ENCODE measurements around the gene ITPKA.
A peak's percentile ranks its signal among the peaks of the same experiment; 100 is the strongest.

Gene ITPKA

GRCh38 chr15:41493205-41493901, at the start of gene ITPKA:
ITPKA (plus strand) TSS chr15:41493874; CDS start chr15:41493928, 54 bp downstream.
- Histone ChIP-seq H3K4me1 (ENCODE audit: insufficient read depth, low read length, severe bottlenecking) (peaks cover 29% of the 10 kb centered on the region), H3K27me3 (ENCODE audit: insufficient read depth, low read length) (peaks cover 11% of the 10 kb centered on the region), H3K4me2 (ENCODE audit: low read length) (peak within 1 kb of the TSS; percentile 100), H4K20me1 (ENCODE audit: insufficient read depth, low read length) (no peaks in the 10 kb centered on the region), H2AFZ (ENCODE audit: low read length) (peak within 1 kb of the TSS; percentile 94; the same call in 1 of the 2 replicates), H3K9me3 (ENCODE audit: low read length) (no peaks in the 10 kb centered on the region), H3K9ac (ENCODE audit: low read length) (peak within 1 kb of the TSS; percentile 66), H3K79me2 (ENCODE audit: insufficient read depth, low read length) (no peaks in the 10 kb centered on the region), H3F3A (ENCODE audit: insufficient read depth, low read length) (no peaks in the 10 kb centered on the region), H3K27ac (ENCODE audit: low read depth, low read length, poor library complexity, severe bottlenecking) (no peak within 1 kb of the TSS), H3K36me3 (ENCODE audit: insufficient read depth, low read length) (no peaks in the 10 kb centered on the region), H3K4me3 (ENCODE audit: low read depth, low read length, poor library complexity, severe bottlenecking) (peak within 1 kb of the TSS; percentile 80), H3K9me2 (ENCODE audit: low read depth, low read length) (no peaks in the 10 kb centered on the region)
- TF ChIP-seq EZH2 (IDR thresholded peaks at IDR 0.05; ENCODE audit: borderline replicate concordance, low read length), result no peak
- TF ChIP-seq, protein P1, sequence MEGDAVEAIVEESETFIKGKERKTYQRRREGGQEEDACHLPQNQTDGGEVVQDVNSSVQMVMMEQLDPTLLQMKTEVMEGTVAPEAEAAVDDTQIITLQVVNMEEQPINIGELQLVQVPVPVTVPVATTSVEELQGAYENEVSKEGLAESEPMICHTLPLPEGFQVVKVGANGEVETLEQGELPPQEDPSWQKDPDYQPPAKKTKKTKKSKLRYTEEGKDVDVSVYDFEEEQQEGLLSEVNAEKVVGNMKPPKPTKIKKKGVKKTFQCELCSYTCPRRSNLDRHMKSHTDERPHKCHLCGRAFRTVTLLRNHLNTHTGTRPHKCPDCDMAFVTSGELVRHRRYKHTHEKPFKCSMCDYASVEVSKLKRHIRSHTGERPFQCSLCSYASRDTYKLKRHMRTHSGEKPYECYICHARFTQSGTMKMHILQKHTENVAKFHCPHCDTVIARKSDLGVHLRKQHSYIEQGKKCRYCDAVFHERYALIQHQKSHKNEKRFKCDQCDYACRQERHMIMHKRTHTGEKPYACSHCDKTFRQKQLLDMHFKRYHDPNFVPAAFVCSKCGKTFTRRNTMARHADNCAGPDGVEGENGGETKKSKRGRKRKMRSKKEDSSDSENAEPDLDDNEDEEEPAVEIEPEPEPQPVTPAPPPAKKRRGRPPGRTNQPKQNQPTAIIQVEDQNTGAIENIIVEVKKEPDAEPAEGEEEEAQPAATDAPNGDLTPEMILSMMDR (IDR thresholded peaks at IDR 0.05; ENCODE audit: low read length), result no peak

- no peak overlapping the region for H3K4me3 ChIP-seq (ENCODE audit: low read depth, low read length, poor library complexity, severe bottlenecking)
- H3K27ac ChIP-seq (ENCODE audit: low read depth, low read length, poor library complexity, severe bottlenecking), result no peak overlapping the region
- H2AFZ ChIP-seq (ENCODE audit: low read length), result no peak overlapping the region
- H3K79me2 ChIP-seq (ENCODE audit: insufficient read depth, low read length), result no peaks in the 10 kb centered on the region
- no peaks in the 10 kb centered on the region for H3K9me3 ChIP-seq (ENCODE audit: low read length)
- H3K4me1 ChIP-seq (ENCODE audit: insufficient read depth, low read length, severe bottlenecking), result no peaks in the 10 kb centered on the region
- H3K4me2 ChIP-seq (ENCODE audit: low read length), result no peak overlapping the region
- H3K27me3 ChIP-seq (ENCODE audit: insufficient read depth, low read length), result no peaks in the 10 kb centered on the region
- TF ChIP-seq EZH2 (IDR thresholded peaks at IDR 0.05; ENCODE audit: borderline replicate concordance, low read length), result no peak
- TF ChIP-seq, protein P1 (IDR thresholded peaks at IDR 0.05; ENCODE audit: low read length), result no peak
- H3F3A ChIP-seq (ENCODE audit: insufficient read depth, low read length), result no peaks in the 10 kb centered on the region
- H3K36me3 ChIP-seq (ENCODE audit: insufficient read depth, low read length), result peaks cover 17% of the 10 kb centered on the region
- no peak overlapping the region for H3K9ac ChIP-seq (ENCODE audit: low read length)
- no peaks in the 10 kb centered on the region for H3K9me2 ChIP-seq (ENCODE audit: low read depth, low read length)
- H4K20me1 ChIP-seq (ENCODE audit: insufficient read depth, low read length), result no peaks in the 10 kb centered on the region
Observed at GRCh38 chr15:41445399-41445798, 48.3 kb upstream of the ITPKA start.

- no peaks in the 10 kb centered on the region for H3K27me3 ChIP-seq (ENCODE audit: insufficient read depth, low read length)
- peaks cover 54% of the 10 kb centered on the region for H3K36me3 ChIP-seq (ENCODE audit: insufficient read depth, low read length)
- H3F3A ChIP-seq (ENCODE audit: insufficient read depth, low read length), result no peaks in the 10 kb centered on the region
- H3K9me2 ChIP-seq (ENCODE audit: low read depth, low read length), result no peaks in the 10 kb centered on the region
- H3K27ac ChIP-seq (ENCODE audit: low read depth, low read length, poor library complexity, severe bottlenecking), result no peak overlapping the region
- TF ChIP-seq EZH2 (IDR thresholded peaks at IDR 0.05; ENCODE audit: borderline replicate concordance, low read length), result no peak
- TF ChIP-seq, protein P1 (IDR thresholded peaks at IDR 0.05; ENCODE audit: low read length), result no peak
- no peak overlapping the region for H3K4me2 ChIP-seq (ENCODE audit: low read length)
- H3K4me1 ChIP-seq (ENCODE audit: insufficient read depth, low read length, severe bottlenecking), result no peaks in the 10 kb centered on the region
- H3K9me3 ChIP-seq (ENCODE audit: low read length), result no peaks in the 10 kb centered on the region
- H2AFZ ChIP-seq (ENCODE audit: low read length), result no peak overlapping the region
- no peak overlapping the region for H3K4me3 ChIP-seq (ENCODE audit: low read depth, low read length, poor library complexity, severe bottlenecking)
- no peaks in the 10 kb centered on the region for H4K20me1 ChIP-seq (ENCODE audit: insufficient read depth, low read length)
- no peaks in the 10 kb centered on the region for H3K79me2 ChIP-seq (ENCODE audit: insufficient read depth, low read length)
- H3K9ac ChIP-seq (ENCODE audit: low read length), result no peak overlapping the region
Observed at GRCh38 chr15:41462084-41462795, 31.4 kb upstream of the ITPKA start.

All from OCI-LY1 (cell line).